MM.1S (cell line): ENCODE measurements around the gene SHF.

ENCODE experiments used
- DNase-seq: peaks from one replicate; pipeline ENCODE4 v3.0.0-alpha.2; 2015
- H2AFZ ChIP-seq: fragments of 300-600 bp; sonication (generic); 2 replicates; pipeline ENCODE4 v1.6.0; 2016; ENCODE audit warnings: antibody characterized with exemption, low read length
- H3F3A ChIP-seq: fragments of 300-600 bp; sonication (generic); 2 replicates; pipeline ENCODE4 v1.6.1; 2016; ENCODE audit warnings: mild to moderate bottlenecking, antibody characterized with exemption, low read length, moderate library complexity, mixed read lengths; ENCODE audit not compliant: insufficient read depth
- H3K27ac ChIP-seq: fragments of 300-600 bp; sonication (generic); 2 replicates; pipeline ENCODE4 v1.5.1; 2016; ENCODE audit warnings: mild to moderate bottlenecking, low read length
- H3K27me3 ChIP-seq: fragments of 300-600 bp; sonication (generic); replicated peaks from 2 replicates; pipeline ENCODE4 v1.6.0; 2016; ENCODE audit warnings: low read length; ENCODE audit not compliant: insufficient read depth
- H3K36me3 ChIP-seq: fragments of 300-600 bp; sonication (generic); replicated peaks from 2 replicates; pipeline ENCODE4 v1.6.1; 2016; ENCODE audit warnings: mild to moderate bottlenecking, low read length, mixed read lengths; ENCODE audit not compliant: insufficient read depth
- H3K4me1 ChIP-seq: fragments of 300-600 bp; sonication (generic); 2 replicates; pipeline ENCODE4 v1.6.1; 2016; ENCODE audit warnings: low read length, mixed read lengths
- H3K4me2 ChIP-seq: fragments of 300-600 bp; sonication (generic); 2 replicates; pipeline ENCODE4 v1.6.0; 2016; ENCODE audit warnings: low read depth, low read length
- H3K4me3 ChIP-seq: fragments of 300-600 bp; sonication (generic); 2 replicates; pipeline ENCODE4 v1.5.1; 2016; ENCODE audit warnings: low read length, mixed read lengths
- H3K79me2 ChIP-seq: fragments of 300-600 bp; sonication (generic); 2 replicates; pipeline ENCODE4 v1.6.1; 2016; ENCODE audit warnings: mixed run types, low read length, mixed read lengths
- H3K9ac ChIP-seq: fragments of 300-600 bp; sonication (generic); 2 replicates; pipeline ENCODE4 v1.6.1; 2016; ENCODE audit warnings: low read length, mixed read lengths
- H3K9me2 ChIP-seq: fragments of 300-600 bp; sonication (generic); replicated peaks from 2 replicates; pipeline ENCODE4 v1.6.1; 2016; ENCODE audit warnings: mild to moderate bottlenecking, low read length, mixed read lengths; ENCODE audit not compliant: insufficient read depth
- H3K9me3 ChIP-seq: fragments of 300-600 bp; sonication (generic); replicated peaks from 2 replicates; pipeline ENCODE4 v1.6.1; 2016; ENCODE audit warnings: mild to moderate bottlenecking, low read length, mixed read lengths; ENCODE audit not compliant: insufficient read depth
- H4K20me1 ChIP-seq: fragments of 300-600 bp; sonication (generic); 2 replicates; pipeline ENCODE4 v1.6.1; 2016; ENCODE audit warnings: mild to moderate bottlenecking, low read length, moderate library complexity, mixed read lengths; ENCODE audit not compliant: insufficient read depth
- EZH2 ChIP-seq: fragments of 300-600 bp; sonication (generic); optimal IDR thresholded peaks from 2 replicates; pipeline ENCODE3; 2017; ENCODE audit warnings: low read depth, mild to moderate bottlenecking, antibody characterized with exemption, low read length, mixed read lengths
- EZH2phosphoT487 ChIP-seq: fragments of 300-600 bp; sonication (generic); IDR thresholded peaks from 2 replicates; pipeline ENCODE4 v1.6.1; 2018; ENCODE audit warnings: antibody characterized with exemption, low read length
- TF ChIP-seq, protein P1 (sequence below): fragments of 300-600 bp; sonication (generic); IDR thresholded peaks from 2 replicates; pipeline ENCODE4 v1.5.1; 2016; ENCODE audit warnings: antibody characterized with exemption, low read length, mixed read lengths

Gene SHF

DNA sequence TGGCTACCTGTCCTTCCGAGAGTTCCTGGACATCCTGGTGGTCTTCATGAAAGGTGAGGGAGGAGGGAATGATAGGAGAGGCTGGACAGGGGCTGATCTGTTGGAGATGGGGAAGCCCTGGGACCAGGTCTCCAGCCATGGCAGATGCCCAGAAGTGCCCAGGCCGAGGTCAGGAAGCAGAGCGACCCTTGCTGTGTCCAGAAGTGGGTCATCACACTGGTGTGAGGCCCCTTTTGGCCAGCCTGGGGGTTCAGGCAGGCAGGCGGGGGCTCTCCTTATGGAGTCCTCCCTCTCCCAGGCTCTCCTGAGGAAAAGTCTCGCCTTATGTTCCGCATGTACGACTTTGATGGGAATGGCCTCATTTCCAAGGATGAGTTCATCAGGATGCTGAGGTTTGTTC lies 40.2 kb downstream of the SHF start:
- Histone ChIP-seq H3K9ac (no peak overlapping the region), H3K4me3 (no peak overlapping the region), H3K27ac (no peak overlapping the region), H3K4me1 (no peaks in the 10 kb centered on the region), H3K36me3 (no peaks in the 10 kb centered on the region), H3K79me2 (no peaks in the 10 kb centered on the region), H3K4me2 (no peak overlapping the region), H3F3A (no peaks in the 10 kb centered on the region), H3K9me2 (no peaks in the 10 kb centered on the region), H3K9me3 (no peaks in the 10 kb centered on the region), H3K27me3 (no peaks in the 10 kb centered on the region), H2AFZ (no peak overlapping the region), H4K20me1 (no peaks in the 10 kb centered on the region)
- TF ChIP-seq EZH2phosphoT487 (no peak), EZH2 (no peak)
- TF ChIP-seq, protein P1, sequence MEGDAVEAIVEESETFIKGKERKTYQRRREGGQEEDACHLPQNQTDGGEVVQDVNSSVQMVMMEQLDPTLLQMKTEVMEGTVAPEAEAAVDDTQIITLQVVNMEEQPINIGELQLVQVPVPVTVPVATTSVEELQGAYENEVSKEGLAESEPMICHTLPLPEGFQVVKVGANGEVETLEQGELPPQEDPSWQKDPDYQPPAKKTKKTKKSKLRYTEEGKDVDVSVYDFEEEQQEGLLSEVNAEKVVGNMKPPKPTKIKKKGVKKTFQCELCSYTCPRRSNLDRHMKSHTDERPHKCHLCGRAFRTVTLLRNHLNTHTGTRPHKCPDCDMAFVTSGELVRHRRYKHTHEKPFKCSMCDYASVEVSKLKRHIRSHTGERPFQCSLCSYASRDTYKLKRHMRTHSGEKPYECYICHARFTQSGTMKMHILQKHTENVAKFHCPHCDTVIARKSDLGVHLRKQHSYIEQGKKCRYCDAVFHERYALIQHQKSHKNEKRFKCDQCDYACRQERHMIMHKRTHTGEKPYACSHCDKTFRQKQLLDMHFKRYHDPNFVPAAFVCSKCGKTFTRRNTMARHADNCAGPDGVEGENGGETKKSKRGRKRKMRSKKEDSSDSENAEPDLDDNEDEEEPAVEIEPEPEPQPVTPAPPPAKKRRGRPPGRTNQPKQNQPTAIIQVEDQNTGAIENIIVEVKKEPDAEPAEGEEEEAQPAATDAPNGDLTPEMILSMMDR: no peak
- no peak for DNase-seq

DNA sequence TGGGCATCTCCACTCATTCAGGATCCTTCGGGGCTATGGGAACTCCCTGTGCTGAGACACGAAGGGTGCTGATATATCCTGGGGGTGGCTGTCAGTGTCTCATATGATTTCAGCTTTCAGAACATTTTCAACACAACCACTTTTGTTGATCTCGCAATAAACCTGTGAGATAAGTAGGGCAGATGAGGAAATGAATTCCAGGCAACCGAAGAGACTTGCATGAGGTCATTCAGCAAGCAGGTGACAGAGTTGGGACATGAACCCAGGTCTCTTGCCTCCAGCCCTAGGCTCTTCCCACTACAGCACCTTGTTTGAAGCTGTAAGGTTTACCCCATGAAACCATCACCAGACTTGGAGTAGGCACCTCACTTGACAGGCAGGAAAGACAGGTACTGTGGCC lies 41.4 kb downstream of the SHF start:
- Histone ChIP-seq H3K9me2 (no peaks in the 10 kb centered on the region), H3K4me2 (no peak overlapping the region), H3K9ac (no peak overlapping the region), H3K27me3 (no peaks in the 10 kb centered on the region), H3K4me1 (no peaks in the 10 kb centered on the region), H3K9me3 (no peaks in the 10 kb centered on the region), H3K79me2 (no peaks in the 10 kb centered on the region), H3K36me3 (no peaks in the 10 kb centered on the region), H3F3A (no peaks in the 10 kb centered on the region), H2AFZ (no peak overlapping the region), H3K4me3 (no peak overlapping the region), H4K20me1 (no peaks in the 10 kb centered on the region), H3K27ac (no peak overlapping the region)
- no peak for DNase-seq
- TF ChIP-seq, protein P1: no peak
- TF ChIP-seq EZH2 (no peak), EZH2phosphoT487 (no peak)

DNA sequence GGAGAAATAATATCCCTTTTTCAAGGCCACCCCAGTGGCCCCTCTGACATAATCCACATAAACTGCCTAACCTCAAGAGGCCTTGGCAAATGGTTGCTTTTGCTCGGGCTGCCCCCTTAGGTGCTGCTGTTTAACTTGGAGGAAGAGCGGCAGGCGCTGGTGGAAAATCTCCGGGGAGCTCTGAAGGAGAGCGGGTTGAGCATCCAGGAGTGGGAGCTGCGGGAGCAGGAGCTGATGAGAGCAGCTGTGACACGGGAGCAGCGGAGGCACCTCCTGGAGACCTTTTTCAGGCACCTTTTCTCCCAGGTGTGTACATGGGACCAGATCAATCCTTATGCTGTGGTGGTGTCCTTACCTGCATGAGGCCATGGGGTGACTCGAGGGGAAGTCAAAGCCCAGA lies 43.0 kb downstream of the SHF start:
- Histone ChIP-seq H3K9me2 (no peaks in the 10 kb centered on the region), H3K4me1 (no peaks in the 10 kb centered on the region), H2AFZ (no peak overlapping the region), H3K27ac (no peak overlapping the region), H3K9ac (no peak overlapping the region), H4K20me1 (no peaks in the 10 kb centered on the region), H3K4me3 (no peak overlapping the region), H3K4me2 (no peak overlapping the region), H3K36me3 (no peaks in the 10 kb centered on the region), H3K27me3 (no peaks in the 10 kb centered on the region), H3K9me3 (no peaks in the 10 kb centered on the region), H3F3A (no peaks in the 10 kb centered on the region), H3K79me2 (no peaks in the 10 kb centered on the region)
- no peak for TF ChIP-seq EZH2
- TF ChIP-seq, protein P1: no peak
- no peak for TF ChIP-seq EZH2phosphoT487
- no peak for DNase-seq
